ENCODE data around the gene TMEM245. TPM values are rescaled to one million over a fixed set of nuclear protein-coding genes. Genes with fewer than 3 reads are reported as not detected.

TMEM245 gene
- total RNA-seq, 2 donors from 2014 or later = 25.1 to 39.7 TPM

GRCh38 chr9:109033941-109034700, 85.6 kb downstream of the TMEM245 start:
- Histone ChIP-seq H3K27me3 (no peaks in the 10 kb centered on the region), H3K27ac (no peak overlapping the region), H3K9me3 (no peaks in the 10 kb centered on the region), H3K4me1 (no peaks in the 10 kb centered on the region), H3K9ac (ENCODE audit: low read depth in 2 of 2, low read length in 2 of 2) (no peak overlapping the region), H3K36me3 (no peaks in the 10 kb centered on the region), H3K4me3 (no peak overlapping the region)
- no peak for DNase-seq
- intact Hi-C loops (cut with DNase I) = no loop called here
- TF ChIP-seq CTCF (IDR thresholded peaks at IDR 0.05) = no peak

- DNase-seq = no peak
- intact Hi-C loops (cut with DNase I) = no loop called here
- Histone ChIP-seq H3K9me3 (no peaks in the 10 kb centered on the region), H3K27ac (no peak overlapping the region), H3K4me3 (no peak overlapping the region), H3K9ac (ENCODE audit: low read depth in 2 of 2, low read length in 2 of 2) (no peak overlapping the region), H3K27me3 (no peaks in the 10 kb centered on the region), H3K36me3 (no peaks in the 10 kb centered on the region), H3K4me1 (no peaks in the 10 kb centered on the region)
- TF ChIP-seq CTCF (IDR thresholded peaks at IDR 0.05) = no peak
Observed at GRCh38 chr9:109031241-109031640, 88.5 kb downstream of the TMEM245 start.

GRCh38 chr9:109030426-109030825, 89.3 kb downstream of the TMEM245 start:
- Histone ChIP-seq H3K9ac (ENCODE audit: low read depth in 2 of 2, low read length in 2 of 2) (no peak overlapping the region), H3K36me3 (no peaks in the 10 kb centered on the region), H3K4me1 (no peaks in the 10 kb centered on the region), H3K4me3 (no peak overlapping the region), H3K9me3 (no peaks in the 10 kb centered on the region), H3K27ac (no peak overlapping the region), H3K27me3 (no peaks in the 10 kb centered on the region)
- intact Hi-C loops (cut with DNase I) = no loop called here
- DNase-seq = no peak
- TF ChIP-seq CTCF (IDR thresholded peaks at IDR 0.05) = no peak

GRCh38 chr9:109028457-109028856, 91.3 kb downstream of the TMEM245 start:
- intact Hi-C loops (cut with DNase I) = no loop called here
- no peaks in the 10 kb centered on the region for H3K36me3 ChIP-seq

GRCh38 chr9:109027176-109027575, 92.6 kb downstream of the TMEM245 start:
- no peak overlapping the region for H3K9ac ChIP-seq (ENCODE audit: low read depth in 2 of 2, low read length in 2 of 2)
- H3K27ac ChIP-seq = no peak overlapping the region
- intact Hi-C loops (cut with DNase I) = no loop called here
- no peak for DNase-seq
- H3K9me3 ChIP-seq = no peaks in the 10 kb centered on the region
- H3K36me3 ChIP-seq = no peaks in the 10 kb centered on the region
- no peaks in the 10 kb centered on the region for H3K4me1 ChIP-seq
- no peaks in the 10 kb centered on the region for H3K27me3 ChIP-seq
- no peak for TF ChIP-seq CTCF (IDR thresholded peaks at IDR 0.05)
- H3K4me3 ChIP-seq = no peak overlapping the region

More at GRCh38 chr9:109028457-109028856, 91.3 kb downstream of the TMEM245 start:
- H3K4me3 ChIP-seq = no peak overlapping the region
- no peaks in the 10 kb centered on the region for H3K27me3 ChIP-seq
- no peaks in the 10 kb centered on the region for H3K4me1 ChIP-seq
- H3K27ac ChIP-seq = no peak overlapping the region
- no peak overlapping the region for H3K9ac ChIP-seq (ENCODE audit: low read depth in 2 of 2, low read length in 2 of 2)
- no peaks in the 10 kb centered on the region for H3K9me3 ChIP-seq
- DNase-seq = no peak
- TF ChIP-seq CTCF (IDR thresholded peaks at IDR 0.05) = no peak

All from colonic mucosa (tissue), 4 donors.